GM21529 (cell line): ENCODE data around the gene CADPS2.
"Not testable (repeated sequence)": the region's sequence is repeated elsewhere in the genome, so short reads cannot be mapped to it uniquely, and the experiment has no call there.

Source experiments
- ATAC-seq: cut with Tn5 transposase; IDR thresholded peaks from one replicate; pipeline ENCODE4 v1.9.1; 2021; ENCODE audit not compliant: unreplicated experiment

The CADPS2 gene

DNA sequence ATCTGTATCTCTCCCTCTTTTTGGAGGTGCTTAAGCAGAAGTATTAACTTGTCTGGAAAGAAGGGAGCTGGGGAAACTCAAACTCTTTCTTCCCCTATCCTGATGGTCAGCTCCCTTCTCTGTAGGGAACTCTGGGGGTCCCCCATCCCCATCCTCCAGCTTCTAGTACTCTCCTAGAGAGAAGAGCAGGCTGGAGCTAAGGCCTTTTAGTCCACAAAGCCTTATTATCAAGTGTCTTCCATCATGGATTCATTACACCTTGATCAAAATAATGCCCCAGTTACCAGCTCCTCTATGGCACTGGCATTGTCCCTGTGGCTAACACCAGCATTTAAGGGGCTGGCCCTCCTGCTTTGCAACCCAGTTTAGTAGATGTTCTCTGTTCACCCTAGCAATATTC lies 35.7 kb downstream of the CADPS2 start:
- ATAC-seq: no peak

DNA sequence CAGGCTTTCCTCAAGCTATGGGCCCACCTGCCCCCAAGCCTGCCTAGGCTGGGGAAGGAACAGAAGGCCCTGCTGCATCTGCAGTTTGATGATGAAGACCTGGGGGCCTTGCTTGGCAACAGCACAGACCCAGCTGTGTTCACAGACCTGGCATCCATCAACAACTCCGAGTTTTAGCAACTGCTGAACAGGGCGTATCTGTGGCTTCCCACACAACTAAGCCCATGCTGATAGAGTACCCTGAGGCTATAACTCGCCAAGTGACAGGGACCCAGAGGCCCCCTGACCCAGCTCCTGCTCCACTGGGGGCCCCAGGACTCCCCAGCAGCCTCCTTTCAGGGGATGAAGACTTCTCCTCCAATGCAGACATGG lies 36.3 kb downstream of the CADPS2 start:
- no peak for ATAC-seq

DNA sequence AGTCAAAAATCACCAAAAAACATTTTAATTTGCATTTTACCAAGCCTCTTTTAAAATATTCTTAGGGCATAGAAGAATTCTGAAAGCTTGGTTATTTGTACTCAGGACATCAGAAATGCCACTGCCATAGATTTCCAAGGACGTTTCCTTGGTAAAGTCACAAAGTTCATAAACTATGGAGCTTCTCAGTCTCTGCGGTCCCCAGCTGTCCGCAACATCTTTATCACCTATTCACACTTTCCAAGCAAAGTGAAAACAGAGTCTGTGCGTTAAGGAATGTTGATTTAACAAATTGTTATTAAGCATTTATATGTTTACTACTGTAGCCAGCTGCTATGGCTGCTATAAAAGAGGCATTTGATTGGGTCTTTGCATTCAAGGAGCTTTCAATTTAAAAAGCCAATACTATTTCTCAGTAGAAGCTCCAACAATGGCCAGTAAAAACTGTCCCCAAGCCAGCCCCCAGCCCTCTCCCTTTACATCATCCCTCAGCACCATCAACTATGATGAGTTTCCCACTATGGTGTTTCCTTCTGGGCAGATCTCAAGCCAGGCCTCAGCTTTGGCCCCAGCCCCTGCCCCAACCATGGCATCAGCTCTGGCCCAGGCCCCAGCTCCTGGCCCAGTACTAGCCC lies 36.8 kb downstream of the CADPS2 start:
- ATAC-seq: no peak

DNA sequence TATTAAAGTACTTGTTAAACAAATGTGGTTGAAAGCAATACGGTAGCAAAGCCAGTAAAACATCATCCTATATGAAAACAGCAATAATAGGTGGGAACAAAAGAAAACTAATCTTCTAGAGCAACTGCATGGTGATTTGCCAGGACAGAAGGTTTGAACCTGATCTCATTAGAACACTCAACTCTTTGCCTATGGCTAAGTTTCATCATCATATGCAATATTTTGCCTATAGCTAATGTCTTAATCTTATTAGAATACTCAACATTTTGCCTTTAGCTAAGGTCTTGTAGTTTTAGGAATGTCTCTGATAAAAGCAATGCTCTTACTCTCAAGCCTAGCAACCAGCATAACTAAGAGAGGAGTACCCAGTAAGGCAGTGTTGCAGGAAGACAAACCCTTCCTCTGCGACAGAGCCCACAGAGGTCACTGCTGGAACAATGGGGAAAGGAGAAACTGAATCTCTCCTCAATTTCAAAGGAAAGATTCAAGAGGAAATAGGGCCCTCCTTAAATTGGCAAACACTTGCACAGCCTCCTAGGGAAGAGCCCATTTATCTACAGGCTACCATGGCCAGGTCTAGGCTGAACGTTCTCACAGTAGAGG lies 38.3 kb downstream of the CADPS2 start:
- no peak for ATAC-seq

- no peak for ATAC-seq
Measured at GRCh38 chr7:122846591-122846990, 39.7 kb downstream of the CADPS2 start.

DNA sequence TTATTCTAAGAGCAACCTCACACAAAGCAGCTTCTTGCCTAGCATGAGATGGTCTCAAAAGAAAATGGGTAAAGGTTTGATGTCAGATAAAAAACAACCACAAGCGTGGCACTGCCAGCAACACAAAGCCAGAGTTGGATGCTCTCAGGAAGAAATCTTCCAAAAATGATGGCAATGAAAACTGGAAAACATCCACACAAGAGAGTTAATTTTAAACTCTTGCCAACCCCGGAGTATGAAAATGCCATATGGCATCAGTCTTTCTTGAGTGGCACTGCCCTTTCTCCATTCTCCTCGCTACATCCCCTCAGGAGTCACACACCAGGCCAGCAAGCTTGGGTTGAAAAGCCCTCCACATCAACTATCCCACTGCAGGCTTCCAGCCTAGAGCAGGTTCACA lies 41.0 kb downstream of the CADPS2 start:
- ATAC-seq: no peak

DNA sequence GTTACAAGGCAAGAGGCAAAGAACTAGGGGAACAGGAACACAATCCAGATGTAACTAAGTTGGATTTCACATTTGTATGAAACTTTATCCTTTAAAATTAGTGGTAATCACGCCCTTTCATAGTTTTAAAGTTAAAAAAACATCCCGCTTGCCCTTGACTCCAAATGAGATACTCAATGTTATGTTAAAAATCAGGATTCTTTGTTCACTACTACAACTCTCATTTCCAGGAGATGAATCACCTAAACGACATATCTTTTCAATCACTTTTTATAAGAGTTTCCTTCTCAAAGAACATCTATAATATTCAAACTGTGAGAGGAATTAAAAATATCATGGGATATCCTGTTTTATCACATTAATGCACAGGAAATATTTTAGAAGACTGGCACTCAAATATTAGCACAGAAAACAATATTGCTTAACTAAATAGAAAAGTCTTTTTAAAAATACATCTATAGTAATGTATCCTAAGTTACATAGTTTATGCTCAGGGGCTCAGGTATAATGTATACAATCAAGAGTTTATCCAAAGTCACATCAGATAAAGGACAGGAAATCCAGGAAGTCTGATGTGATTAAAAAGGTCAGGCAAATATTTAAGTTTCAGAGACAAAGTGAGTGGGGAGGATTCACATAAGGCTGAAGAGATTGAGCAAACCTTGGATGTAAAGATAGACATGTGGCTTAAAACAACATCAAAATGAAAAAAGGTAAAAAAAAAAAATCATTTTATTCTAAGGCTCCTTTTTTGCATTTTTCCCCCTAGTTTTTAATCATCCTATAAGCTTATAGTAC lies 41.9 kb downstream of the CADPS2 start:
- no peak for ATAC-seq

- no peak for ATAC-seq
Measured at GRCh38 chr7:122842971-122843370, 43.3 kb downstream of the CADPS2 start.

DNA sequence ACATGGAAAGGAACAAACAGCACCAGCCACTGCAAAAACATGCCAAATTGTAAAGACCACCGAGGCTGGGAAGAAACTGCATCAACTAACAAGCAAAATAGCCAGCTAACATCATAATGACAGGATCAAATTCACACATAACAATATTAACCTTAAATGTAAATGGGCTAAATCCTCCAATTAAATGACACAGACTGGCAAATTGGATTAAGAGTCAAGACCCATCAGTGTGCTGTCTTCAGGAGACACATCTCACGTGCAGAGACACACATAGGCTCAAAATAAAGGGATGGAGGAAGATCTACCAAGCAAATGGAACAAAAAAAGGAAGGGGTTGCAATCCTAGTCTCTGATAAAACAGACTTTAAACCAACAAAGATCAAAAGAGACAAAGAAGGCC lies 50.0 kb downstream of the CADPS2 start:
- not testable (repeated sequence) for ATAC-seq

DNA sequence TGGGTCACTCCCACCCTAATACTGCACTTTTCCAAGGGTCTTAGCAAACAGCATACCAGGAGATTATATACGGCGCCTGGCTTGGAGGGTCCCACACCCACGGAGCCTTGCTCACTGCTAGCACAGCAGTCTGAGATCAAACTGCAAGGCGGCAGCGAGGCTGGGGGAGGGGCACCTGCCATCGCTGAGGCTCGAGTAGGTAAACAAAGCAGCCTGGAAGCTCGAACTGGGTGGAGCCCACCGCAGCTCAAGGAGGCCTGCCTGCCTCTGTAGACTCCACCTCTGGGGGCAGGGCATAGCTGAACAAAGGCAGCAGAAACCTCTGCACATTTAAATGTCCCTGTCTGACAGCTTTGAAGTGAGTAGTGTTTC lies 51.7 kb downstream of the CADPS2 start:
- not testable (repeated sequence) for ATAC-seq

GRCh38 chr7:122833888-122834570 lies 52.2 kb downstream of the CADPS2 start:
- ATAC-seq: no peak

DNA sequence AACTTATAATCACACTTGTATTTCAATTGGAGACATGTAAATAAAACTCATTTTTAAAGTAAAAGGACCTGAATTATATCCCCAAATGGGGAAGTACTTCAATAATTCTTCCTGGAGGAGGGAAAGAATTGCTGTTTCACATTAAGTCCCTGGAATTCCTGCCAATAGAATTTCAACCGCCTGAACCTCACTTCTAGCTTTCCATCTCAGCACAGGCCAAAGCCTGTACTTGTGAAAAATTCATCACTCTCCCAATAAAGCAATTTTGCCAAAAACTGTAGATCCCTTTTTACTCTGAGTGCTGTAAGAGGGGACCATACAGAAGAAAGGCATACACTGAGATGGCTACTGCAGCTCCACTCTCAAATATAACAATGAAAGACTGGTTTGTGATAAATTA lies 54.8 kb downstream of the CADPS2 start:
- ATAC-seq: no peak

- no peak for ATAC-seq
Measured at GRCh38 chr7:122829962-122830361, 56.3 kb downstream of the CADPS2 start.

- no peak for ATAC-seq
Measured at GRCh38 chr7:122827763-122828162, 58.5 kb downstream of the CADPS2 start.

GRCh38 chr7:122813845-122814244 lies 72.4 kb downstream of the CADPS2 start:
- ATAC-seq: no peak

DNA sequence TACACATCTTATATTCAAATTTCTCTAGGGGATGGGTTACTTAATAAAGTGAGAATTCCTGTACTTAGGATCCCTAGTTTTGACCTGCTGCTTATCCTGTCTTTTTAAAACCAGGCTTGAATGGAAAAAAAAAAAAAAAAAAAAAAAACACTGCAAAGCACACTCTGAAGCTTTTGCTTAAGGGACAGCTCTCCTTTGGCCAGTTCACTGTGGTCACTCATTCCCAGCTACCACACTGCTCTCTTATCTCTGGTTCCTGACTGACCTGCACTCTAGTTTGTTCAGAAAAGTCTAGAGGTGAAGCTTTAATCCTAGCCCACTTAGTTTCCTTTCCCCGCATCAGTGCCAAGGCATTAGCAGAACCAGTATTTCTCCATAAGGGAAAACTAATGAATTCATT lies 82.4 kb downstream of the CADPS2 start:
- no peak for ATAC-seq

DNA sequence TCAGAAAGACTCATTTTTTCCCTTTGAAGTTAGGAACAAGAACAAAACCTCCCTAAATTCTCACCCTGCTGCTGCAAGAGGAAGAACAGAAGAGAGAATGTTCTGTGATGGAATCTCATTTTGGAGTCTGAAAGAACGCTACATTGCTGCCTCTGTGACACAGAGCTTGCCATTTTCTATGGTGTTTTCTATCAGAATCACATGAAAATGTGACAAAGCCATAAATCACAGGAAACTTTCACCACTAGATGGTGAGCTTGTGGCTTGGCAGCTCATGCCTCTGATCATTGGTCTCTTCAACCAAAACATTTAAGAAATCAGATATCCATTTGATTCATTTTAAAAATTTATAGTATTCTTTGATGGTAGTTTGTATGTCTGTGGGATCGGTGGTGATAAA lies 82.9 kb downstream of the CADPS2 start:
- no peak for ATAC-seq

- ATAC-seq: no peak
Measured at GRCh38 chr7:122802301-122802751, 83.9 kb downstream of the CADPS2 start.

DNA sequence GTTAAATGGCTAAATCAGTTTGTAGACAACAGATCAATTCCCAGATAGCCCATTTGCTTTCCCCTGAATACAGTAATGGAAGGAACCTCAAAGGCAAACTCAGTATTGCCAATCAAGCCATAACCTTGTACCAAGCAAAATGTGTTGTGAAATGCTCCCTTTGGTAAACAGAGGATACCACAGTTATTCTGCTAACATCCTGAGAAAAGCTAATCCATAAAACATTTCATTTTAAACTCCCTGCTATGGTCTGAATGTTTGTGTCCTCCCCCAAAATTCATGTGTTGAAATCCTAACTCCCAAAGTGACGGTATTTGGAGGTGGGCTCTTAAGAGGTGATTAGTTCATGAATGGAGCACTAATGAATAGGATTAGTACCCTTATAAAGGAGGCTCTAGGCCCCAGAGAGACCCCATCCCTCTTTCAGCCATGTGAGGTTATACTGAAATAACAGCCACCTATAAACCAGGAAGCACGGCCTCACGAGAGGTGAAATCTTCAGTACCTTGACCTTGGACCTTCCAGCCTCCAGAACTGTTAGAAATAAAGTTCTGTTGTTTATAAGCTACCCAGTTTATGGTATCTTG lies 94.2 kb downstream of the CADPS2 start:
- ATAC-seq: no peak

DNA sequence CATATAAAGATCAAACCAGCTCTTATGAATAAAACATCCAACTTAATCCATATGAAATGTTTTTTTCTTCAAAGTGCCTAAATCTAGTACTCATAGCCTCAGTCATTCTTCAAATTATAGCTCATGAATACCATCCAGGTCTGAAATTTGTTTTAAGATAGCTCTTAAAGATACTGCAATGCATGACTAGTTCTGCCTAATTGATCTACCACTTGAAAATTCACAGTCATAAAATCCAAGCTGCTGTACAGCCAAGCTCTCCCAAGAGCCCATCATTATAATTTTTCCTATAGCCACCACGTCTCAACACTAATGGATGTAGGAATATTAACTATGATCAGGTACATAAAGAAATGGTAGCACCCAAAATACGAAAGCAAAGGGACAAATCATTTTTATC lies 95.7 kb downstream of the CADPS2 start:
- ATAC-seq: no peak

DNA sequence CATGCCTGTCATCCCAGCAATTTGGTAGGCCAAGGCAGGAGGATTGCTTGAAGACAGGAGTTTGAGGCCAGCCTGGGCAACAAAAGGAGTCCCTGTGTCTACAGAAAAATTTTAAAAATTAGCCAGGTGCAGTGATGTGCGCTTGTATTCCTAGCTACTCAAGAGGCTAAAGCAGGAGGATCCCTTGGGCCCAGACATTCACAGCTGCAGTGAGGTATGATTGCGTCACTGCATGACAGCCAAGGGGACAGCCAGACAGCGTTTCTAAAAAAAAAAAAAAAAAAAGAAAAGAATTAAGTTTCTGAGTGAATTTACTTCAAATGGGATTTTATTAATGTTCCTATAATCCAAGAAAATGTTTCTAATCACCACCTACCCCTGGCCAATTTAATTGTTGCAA lies 96.1 kb downstream of the CADPS2 start:
- ATAC-seq: no peak
